ENCODE data around the gene MOV10L1.
"Not testable (repeated sequence)": the region's sequence is repeated elsewhere in the genome, so short reads cannot be mapped to it uniquely, and the experiment has no call there.

Gene MOV10L1

DNA sequence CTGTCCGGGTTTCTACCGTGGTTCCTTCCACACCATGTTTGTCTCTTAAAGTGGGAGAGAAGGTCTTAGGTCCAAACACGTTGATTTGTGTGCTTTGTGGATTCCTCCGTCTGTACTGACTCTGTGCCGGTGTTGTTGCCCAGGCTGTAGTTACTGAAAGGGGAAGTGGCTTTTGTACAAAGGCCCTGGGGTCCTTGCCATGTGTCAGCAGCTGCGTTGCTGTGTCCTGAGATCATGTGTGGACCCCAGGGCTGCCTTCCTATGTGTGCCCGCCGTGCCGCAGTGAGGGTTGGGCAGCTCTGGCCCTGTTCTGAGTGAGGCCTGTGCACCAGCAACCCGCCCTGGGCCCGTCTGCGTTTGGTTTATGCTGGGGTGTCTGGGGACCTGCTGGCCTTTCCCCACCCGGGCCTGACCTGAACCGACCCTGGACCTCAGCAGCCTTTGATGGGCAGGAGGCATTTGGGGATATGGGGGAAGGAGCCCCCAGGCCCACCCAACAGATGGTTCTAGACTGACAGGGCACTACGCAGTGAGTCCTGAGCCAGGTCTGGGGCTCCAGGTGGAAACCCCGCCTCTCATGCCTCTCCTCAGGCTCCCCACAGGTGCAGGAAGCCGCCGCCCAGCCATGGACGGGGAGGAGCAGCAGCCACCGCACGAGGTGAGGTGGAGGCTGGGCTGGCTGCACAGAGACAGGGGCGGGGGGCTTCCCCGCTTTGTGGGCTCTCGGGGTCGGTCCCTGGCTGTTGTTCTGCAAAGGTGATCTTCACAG is 102.8 kb downstream of the MOV10L1 start:
- DNase-seq: no peak

GRCh38 chr22:50193621-50194020 is 103.8 kb downstream of the MOV10L1 start:
- DNase-seq: no peak

DNA sequence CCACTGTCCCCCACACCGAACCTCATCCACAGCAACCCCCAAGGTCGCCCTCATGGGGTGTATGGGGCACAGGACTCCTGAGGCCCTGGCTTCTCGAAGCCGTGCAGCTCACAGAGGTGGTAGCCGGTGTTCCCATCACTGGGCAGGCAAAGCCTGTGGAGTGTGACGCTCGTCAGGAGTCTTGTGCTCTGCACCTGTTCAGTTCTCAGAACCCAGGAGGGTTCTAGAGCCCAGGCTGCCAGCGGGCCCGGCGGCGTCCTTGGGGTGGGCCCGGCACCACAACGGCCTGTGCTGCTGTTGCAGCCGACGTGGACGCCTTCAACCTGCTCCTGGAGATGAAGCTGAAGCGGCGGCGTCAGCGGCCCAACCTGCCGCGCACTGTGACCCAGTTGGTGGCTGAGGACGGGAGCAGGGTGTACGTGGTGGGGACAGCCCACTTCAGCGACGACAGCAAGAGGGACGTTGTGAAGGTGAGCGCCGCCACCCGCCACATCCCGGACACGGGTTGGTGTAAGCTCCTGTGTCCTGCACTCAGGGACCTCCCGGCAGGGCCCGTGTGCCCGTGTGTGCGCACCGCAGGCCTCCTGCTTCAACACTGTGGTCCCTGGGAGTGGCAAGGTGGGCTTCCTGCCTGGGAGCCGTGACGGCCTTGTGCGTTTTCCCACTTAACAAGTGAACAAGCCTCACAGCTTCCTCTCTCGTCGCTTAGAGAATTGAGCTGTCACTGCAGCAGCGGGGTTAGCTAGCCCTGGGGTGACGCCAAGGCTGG is 104.4 kb downstream of the MOV10L1 start:
- no peak for DNase-seq

DNA sequence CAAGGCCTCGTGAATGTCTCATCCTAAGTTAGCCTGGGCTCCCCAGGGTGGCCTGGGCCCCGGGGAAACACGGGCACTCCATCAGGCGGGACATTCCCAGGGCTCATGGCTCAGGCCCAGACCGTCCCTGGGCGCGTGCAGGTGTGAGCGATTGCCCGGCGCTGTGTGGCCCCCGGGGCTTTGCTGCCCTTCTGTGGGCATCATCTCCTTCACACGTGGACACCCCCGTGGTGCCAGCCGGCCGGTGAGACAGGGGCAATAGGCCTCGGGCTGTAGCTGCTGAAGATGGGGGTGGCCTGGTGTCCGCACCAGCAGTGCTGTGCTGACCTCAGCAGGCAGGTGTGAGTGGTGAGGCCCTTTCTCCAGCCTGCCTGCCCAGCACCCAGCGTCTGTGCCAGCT is 106.5 kb downstream of the MOV10L1 start:
- DNase-seq: no peak

GRCh38 chr22:50197000-50197800 is 107.4 kb downstream of the MOV10L1 start:
- DNase-seq: no peak

DNA sequence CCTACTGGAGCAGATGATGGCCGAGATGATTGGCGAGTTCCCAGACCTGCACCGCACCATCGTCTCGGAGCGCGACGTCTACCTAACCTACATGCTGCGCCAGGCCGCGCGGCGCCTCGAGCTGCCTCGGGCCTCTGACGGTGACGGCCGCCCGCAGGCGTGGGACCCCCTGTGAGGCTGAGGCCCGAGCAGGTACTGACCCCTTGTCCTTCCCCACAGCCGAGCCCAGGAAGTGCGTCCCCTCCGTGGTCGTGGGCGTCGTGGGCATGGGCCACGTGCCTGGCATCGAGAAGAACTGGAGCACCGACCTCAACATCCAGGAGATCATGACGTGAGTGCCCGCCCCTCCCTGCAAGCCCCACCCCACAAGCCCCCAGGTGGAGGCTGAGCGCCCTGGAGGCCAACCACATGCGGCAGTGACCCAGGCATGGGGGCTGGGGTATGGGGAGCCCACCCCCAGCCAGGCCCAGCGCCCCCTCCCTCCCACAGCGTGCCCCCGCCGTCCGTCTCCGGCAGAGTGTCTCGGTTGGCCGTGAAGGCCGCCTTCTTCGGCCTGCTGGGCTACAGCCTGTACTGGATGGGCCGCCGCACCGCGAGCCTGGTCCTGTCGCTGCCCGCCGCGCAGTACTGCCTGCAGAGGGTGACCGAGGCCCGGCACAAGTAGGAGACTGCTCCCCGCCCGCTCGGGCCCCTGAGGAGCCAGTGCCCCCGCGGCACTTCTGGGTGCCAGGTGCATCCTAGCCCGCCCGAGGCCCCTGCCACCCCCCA is 108.2 kb downstream of the MOV10L1 start:
- no peak for DNase-seq

DNA sequence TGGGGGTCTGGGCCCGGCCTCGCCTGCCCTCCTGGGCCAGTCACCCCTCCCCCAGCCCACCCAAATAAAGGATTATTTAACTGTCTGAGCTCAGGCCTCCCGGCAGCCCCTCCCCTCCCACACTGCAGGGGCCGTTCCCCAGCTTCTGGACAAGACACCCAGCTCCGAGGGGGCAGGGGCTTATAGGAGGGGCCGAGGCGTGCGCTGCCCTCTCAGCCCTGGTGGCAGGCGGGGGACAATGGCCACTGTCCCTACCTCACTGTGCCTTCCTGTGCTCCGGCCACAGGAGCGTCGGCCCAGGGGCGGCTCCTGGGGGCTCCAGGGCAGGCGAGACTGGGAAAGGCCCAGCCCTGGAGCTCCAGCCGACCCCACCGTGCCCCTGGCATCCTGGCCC is 108.8 kb downstream of the MOV10L1 start:
- no peak for DNase-seq

- DNase-seq: no peak
These were observed 109.5 kb downstream of the MOV10L1 start for GRCh38 chr22:50199251-50199721.

DNA sequence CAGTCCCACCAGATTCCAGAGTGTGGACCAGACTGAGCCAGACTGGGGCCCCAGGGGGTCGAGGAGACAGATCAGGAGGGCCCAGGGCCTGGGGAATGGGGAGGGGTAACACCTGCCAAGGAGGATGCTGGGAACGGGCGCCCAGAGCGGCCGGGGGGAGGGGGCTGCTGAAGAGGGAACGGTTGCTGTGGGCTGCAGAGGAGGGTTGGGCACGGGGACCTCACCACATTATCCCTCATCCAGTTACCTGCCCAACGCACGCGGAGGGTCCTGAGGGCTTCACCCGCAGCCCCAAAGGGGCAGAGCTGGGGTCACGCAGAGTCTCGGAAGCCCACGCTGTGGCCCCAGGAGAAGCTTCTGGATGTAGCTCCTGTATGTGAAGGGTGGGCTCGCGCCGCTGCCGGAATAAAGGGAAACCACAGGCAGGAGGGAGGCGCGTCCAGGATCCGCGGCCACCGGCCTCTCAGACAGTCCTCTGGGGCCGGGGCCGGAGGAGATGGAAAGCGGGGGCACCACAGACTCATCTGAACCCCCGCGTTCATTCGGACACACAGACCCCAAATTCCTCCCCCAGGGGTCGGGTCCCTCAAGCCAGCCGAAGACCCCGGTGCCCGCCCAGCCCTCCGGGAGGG is 110.1 kb downstream of the MOV10L1 start:
- no peak for DNase-seq

DNA sequence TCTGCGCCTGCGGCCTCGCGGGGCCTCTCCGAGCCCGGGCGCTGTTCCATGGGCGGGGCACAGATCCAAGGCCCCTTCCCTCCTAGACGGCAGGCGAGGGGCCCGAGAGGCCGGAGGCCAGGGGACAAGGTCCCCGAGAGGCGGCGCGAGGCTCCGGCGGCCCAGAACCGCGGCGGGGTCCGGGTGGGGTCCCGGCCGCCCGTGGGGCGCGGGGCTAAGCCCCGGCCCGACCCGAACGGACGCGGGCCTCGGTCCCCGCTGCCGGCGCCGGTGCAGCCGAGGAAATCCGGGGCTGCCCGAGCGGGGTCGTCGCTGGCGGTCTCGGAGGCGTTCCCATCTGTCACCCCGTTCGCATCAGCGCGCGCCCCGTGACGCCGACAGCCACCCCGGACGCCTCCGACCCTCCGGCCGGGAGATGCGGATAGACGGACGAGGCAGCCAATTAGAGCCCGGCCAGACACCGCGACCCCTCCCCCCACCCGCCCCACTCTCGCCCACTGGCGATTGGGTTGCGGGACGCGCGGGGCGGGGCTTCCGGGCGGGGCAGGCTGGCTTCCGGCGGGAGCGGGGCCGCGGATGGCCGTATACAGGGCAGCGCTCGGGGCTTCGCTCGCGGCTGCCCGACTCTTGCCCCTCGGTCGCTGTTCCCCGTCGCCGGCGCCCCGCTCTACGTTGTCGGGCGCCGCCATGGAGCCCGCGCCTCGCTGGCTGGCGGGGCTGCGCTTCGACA is 110.8 kb downstream of the MOV10L1 start, which contains the start of gene SELENOO:
Gene SELENOO, plus strand, starts transcription at position 551 of the 730 bp plus-strand sequence. Its CDS starts 26 bp downstream, at position 577.
- DNase-seq: peak; percentile 76

GRCh38 chr22:50201191-50202129 is 111.7 kb downstream of the MOV10L1 start:
- DNase-seq: no peak

DNA sequence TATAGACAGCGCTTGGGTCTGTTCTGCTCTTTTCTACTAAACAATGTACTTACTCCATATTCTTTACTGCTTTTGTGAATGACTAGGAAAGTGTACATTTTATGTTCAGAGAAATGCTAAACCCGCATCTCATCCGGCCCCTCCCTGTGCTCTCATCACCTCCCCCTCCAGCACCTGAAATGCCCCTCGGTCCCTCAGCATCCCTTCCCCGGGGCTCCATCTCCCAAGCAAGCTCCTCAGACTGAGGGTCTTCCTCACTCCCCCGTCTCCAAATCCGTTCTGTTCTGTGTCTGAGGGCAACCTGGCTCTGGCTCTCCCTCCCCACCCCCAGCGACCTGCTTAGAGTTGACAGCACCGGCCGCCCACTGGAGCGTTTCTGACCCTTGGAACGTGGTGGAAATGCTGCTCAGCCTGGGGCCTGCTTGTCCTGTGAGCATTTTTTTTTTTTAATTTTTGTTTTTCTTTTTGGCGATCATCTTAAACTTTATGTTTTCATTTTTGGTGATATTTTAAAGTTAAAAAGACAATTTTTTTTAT is 112.4 kb downstream of the MOV10L1 start:
- no peak for DNase-seq

DNA sequence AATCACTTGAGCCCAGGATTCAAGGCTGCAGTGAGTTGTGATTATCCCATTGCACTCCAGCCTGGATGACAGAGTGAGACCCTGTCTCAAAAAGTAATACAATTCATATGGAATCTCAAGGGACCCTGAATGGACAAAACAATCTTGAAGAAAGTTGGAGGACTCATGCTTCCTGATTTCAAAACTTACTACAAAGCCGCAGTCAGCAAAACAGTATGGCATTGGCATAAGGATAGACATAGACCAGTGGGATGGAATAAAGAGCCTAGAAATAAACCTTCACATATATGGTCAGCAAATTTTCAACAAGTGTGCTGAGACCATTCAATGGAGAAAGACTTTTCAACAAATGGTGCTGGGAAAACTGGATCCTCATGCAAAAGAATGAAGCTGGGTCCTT is 113.5 kb downstream of the MOV10L1 start:
- no peak for DNase-seq

GRCh38 chr22:50204571-50204970 is 114.8 kb downstream of the MOV10L1 start:
- no peak for DNase-seq

- DNase-seq: not testable (repeated sequence)
These were observed 115.2 kb downstream of the MOV10L1 start for GRCh38 chr22:50204998-50205397.

DNA sequence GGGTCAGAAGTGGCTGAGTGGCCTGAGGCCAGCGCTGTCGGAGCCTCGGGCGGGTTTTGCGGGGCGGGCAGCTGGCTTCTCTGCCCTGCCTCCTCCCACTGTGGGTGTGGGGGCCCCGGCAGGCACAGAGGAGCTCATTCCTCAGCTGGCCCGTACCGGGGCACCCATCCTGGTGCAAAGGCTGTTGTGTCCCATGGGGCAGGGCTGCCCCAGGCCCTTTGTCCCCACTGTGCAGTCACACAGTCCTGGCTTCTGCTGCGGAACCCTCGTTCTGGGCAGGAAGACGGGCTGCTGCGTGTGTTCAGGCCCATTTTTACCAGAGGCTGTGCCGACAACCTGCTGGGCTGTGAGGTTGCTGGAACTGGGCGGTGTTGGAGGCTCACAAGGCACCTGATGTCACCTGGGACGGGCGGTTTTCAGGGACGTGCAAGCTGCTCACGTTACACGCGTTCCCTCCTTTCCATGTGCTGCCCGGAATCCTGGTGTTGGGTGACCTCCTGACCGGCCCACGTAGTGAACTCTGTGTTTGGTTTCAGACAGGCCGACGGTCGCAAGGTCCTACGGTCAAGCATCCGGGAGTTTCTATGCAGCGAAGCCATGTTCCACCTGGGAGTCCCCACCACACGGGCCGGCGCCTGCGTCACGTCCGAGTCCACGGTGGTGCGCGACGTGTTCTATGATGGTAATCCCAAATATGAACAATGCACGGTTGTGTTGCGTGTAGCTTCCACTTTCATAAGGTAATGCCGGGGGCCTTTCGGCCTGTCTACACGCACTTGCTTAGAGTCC is 116.2 kb downstream of the MOV10L1 start:
- DNase-seq: no peak

GRCh38 chr22:50206599-50206998 is 116.8 kb downstream of the MOV10L1 start:
- DNase-seq: no peak

DNA sequence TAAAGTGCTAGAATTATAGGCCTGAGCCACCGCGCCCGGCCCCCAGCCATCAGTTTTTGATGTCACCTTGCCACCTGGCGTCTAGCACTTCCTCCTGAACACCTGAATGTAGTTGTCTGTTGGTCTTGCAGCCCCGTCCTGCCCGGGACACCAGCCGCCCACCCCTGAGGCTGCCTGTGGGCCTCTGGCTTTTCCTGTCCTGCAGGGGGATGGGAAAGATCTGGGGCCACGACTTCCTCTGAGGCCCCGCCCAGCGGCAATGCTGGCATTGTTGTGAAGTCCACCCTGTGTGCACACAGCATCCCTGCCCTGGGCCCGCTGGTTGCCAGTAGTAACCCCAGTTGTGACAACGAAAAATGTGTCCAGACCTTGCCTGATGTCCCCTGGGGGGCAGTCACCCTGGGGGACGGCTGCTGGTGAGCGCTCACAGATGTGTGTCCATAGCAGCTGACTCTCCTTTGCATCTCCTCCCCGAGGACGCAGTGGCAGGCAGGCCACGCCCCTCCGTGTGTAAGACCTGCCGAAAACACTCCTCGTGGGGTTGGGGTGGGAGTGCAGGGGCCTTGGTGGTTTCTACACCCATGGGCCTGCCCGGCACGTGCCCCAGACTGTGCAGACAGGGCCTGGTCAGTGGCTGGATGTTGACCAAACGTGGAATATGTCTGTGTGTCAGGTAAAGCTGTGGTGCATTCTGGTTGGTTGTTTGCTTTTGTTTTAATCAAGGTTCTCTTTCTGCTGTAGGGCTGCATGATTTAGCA is 117.8 kb downstream of the MOV10L1 start:
- no peak for DNase-seq
